Gastrocnemius medialis (tissue), 4 donors: ENCODE results near the gene B9D2.

ENCODE experiments used
- CTCF ChIP-seq, 5 experiments: fragments of 450-650 bp in 3 of 5; fragments of 200-600 bp in 2 of 5; sonication (generic) in 2 of 5; IDR thresholded peaks in 4 of 5; conservative IDR thresholded peaks in 1 of 5; 1 replicate in 4 of 5; 2 replicates in 1 of 5; pipeline ENCODE4 v1.5.1; 2016 to 2019; ENCODE audit warnings: antibody characterized with exemption in 5 of 5, mild to moderate bottlenecking in 3 of 5, moderate library complexity in 3 of 5
- POLR2A ChIP-seq, 2 donors: fragments of 450-650 bp; IDR thresholded peaks; one replicate each; pipeline ENCODE4 v1.6.1; 2017; ENCODE audit warnings: antibody characterized with exemption in 2 of 2, mild to moderate bottlenecking in 2 of 2, moderate library complexity in 2 of 2

DNA sequence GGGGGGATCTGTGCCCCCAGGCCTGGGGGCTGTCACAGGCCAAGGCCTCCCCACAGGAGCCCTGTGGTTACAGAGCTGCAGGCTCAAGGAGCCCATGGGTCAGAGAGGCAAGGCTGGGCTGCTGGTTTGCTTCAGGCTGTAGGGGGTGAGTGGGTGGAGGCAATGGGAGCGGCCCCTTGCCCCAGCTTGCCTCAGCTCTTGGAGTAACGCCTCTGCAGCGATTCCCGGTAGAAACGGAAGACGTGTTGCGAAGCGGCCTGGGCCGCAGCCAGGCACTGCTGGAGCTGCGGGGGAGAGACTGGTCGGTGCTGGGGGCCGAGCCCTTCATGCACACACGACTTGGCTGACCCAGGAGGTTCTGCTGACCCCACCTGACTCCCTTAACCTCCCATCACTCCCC lies 22.5 kb upstream of the B9D2 start:
- TF ChIP-seq CTCF (IDR thresholded peaks at IDR 0.05 in 4 of 5, conservative IDR thresholded peaks at IDR 0.05 in 1 of 5) (no peak), POLR2A (IDR thresholded peaks at IDR 0.05) (no peak)
